Activated CD4-positive, alpha-beta T cell treated with anti-CD3 and anti-CD28 coated beads, Interleukin-2, amount 50 U/mL, for 4 hours (primary cell): ENCODE results near the gene IRX3.

ENCODE experiments used
- DNase-seq, 2 experiments: peaks; one replicate each; pipeline ENCODE4 v3.0.0-alpha.2; 2020

IRX3 gene

DNA sequence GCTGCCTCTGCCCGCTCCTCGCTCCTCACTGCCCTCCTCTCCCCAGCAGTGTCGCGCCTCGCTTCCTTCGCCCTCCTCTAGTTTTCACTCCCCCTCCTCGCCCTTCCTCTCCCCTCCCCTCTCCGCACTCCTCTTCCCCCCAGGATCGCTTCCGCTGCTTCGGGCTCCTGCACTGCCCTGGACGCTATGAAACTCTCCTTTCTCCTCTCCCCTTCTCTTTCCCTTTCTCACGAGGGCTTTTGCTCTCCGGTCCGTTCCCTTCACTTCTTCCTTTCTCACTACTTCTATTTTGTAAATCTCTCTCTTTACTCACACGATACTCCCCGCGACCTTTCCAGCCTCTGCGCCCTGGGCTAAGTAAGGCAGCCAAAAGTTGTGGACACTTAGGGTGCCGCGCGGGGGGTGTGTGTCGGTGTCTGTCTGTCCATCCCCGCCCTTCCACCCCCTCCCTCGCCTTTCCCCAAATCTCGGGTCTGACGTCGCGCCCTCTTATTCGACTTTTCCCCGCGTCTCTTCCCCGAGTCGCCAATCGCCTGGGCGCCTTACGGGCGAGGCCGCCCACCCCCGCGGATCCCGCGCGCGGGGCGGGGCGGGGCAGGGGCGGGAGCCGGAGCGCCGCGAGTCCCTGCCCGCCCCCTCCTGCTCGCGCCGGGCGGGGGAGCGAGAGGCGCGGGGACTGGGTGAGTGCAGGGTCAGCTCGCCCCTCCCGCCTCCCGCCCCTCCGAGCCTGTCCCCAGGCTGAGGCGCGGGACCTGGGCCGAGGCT lies at the start of gene IRX3:
Gene IRX3, minus strand, starts transcription at position 422 of the 765 bp plus-strand sequence. CDS start 737 bp downstream, outside the sequence.
- DNase-seq = no peak

DNA sequence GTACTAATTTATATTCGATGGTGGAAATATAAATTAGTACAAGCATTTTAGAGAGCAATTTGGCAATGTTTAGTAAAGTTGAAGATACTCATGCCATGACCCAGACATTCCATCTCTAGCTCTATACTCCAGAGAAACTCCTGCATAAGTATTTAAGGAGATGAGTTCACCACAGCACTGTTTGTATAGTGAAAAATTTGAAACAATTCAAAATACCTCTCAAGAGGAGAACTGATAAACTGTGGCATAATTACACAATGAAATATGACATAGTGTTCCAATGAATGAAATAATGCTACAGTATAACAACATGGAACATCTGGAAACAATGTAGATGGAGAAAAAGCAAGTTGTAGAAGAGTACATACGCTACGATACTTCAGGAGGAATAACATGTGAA lies 48.6 kb upstream of the IRX3 start:
- no peak for DNase-seq

DNA sequence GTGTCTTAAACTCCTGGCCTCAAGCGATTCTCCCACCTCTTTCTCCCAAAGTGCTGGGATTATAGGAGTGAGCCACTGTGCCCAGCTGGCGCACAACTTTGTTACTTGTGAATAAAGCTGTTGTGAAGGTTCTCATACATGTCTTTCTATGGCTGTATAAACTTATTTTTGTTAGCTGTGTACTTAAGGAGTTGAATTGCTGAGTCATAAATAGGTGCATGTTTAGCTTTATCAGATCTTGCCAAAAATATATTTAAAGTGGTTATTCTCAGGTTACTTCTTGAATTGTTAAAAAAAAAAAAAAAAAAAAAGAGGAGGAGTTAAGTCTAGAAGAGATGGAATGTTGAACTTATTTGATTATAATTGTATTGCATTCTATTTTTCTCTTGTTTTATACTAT lies 47.6 kb upstream of the IRX3 start:
- DNase-seq = no peak

DNA sequence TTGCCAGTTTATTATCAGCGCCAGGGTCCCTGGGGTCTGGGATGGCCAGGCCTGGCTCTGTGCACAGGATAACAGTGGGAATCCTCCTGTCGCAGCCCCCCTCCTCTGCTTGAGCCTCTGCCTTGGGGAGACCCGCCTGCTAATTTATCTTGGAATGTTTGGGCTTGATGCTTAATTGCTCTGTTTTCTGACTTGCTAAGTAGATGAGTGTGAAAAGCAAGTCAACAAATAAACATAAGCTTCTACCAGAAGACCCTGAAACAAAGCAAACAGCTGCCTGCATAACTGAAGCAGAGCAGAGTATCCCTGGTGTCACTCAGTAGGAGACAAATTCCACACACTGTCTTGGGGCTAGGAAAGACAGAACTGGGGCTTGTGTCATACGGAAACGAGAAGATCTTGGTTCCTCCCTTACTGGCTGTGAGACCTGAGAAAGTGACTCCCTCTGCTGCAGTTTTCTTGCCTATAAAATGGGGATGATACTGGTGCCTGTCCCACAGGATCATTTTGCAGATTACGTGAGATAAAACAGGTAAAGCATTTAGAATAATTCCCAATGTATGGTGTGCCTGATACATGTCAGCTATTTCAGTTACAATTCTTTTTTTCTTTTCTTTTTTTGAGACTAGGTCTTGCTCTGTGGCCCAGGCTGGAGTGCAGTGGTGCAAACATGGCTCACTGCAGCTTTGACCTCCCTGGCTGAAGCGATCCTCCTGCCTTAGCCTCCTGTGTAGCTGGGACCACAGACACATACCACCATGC lies 44.8 kb upstream of the IRX3 start:
- no peak for DNase-seq

DNA sequence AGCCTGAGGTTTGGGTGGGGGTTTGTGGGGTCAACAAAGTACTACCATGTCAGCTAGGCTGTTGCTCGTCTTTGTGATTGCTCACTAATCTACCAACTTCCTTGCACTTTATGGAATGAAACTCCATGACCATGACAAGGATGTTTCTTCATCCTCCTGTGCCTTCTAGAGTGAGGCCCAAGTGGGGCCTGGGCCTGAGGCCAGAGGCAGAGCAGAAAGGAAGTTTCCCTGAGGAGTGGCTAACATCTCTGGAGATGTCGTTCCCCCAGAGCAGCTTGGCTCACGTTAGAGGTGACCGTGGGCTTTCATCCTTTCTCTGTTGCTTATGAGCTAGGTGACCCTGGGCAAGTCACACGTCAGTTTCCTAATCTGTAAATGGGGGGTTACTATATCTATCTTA lies 41.0 kb upstream of the IRX3 start:
- no peak for DNase-seq

DNA sequence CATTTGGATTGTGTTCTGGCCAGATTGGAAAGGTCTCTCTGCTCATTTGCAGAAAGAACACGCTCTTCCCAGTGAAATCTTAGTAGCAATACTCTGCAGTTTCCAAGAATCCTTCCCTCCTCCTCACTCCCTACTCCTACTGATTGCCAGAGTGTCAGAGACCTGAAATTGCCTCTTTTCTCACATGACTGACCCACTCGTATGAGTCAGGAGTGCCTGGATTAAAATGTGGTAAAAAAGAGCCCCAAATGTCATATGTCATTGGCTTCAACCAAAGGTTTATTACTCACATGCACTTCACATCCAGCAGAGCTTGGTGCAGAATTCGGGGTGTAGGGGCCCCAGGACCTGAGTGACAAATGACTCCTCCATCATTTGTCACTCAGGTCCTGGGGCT lies 39.7 kb upstream of the IRX3 start:
- DNase-seq = no peak

DNA sequence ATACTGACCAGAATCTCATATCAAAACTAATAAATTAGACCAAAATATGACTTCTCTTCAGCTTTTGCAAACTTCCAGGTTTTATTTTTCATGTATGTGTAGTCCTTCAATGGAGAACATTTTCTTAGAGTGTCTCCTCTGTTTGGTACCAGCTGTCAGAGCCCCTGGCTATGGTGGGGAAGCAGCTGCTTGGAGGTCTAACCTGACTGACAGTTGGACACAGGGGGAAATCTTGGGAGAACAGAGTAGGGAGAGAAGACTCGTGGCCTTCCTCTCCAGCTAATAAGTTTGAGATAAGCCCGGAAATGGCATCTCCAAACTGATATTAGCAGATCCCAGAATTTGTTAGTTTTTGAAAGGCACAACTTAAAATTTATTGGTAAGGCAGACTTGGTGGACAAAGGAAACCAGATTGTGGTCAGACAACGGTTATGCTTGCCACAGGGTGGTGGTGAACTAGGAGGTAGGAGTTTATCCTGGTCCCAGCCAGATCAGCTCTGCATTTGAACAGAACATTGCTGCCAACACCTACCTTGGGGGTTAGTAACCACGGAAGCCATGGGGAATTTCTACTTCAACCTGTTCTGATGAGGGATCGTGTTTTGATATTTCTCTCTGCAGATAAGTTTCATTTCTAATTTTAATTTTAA lies 39.2 kb upstream of the IRX3 start:
- DNase-seq = no peak

DNA sequence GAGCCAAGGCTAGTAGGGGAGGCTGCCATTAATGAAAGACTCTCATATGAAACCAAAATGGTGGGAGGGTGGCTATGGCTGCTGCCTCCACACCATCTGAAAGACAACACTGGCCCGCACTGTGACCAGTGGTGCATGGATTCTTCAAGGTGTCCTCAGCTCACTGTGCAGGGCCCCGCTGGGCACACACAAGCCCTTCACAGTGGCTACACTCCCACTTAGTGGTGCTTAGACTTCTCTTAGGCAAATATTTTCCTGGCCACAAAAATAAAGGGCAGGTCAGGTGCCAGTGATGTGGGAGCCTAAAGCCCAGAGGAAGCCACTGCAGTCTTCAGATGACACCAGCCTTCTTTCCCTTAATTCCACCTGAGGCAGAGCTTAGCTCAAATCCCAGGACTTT lies 38.1 kb upstream of the IRX3 start:
- no peak for DNase-seq

DNA sequence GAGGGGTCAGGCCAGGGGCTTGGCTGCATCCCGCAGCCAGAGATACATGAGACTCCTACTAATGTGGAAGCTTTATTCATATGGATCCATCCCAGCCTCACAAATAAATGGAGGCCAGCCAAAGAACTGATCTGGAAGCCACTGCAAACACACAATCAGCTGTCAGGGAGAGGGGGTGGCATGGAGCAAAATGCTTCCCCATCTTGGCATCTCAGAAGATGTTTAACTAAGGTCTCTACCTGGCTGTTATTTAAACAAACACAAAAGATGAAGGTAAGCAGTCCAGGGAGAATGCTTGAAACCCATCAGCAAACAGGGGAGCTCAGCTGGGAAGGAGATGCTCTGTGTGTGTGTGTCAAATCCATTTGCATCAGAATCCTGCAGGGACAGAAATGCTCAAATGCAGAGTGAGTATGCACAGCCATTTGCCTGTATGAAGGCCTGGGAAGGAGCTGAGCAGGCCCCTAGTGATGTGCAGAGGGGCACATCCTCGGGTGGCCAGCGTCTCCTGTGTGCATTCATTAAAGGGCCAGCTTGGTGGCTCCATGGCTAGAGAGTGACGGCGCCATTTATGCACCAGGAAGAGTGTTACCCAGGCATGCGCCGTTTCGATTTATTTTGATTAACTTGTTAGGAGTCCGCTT lies 34.2 kb upstream of the IRX3 start:
- no peak for DNase-seq

DNA sequence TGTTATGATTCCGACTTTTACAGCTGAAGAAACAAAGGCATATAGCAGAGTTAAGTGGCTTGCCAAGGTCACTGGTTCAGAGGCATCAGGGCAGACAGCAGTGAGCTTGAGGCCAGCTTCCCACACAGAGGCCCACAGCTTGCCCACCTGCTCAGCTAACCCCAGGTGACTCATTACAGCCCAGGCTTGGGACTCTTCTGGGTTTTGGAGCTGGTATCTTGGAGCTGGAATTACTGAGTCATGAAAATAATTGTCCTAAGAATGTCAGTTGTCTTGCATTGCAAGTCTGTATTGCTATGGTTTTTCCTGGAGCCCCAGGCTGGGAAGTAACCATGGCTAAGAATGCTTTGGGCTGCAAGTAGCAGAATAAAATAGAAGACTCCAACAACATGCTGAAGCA lies 32.4 kb upstream of the IRX3 start:
- DNase-seq = no peak

DNA sequence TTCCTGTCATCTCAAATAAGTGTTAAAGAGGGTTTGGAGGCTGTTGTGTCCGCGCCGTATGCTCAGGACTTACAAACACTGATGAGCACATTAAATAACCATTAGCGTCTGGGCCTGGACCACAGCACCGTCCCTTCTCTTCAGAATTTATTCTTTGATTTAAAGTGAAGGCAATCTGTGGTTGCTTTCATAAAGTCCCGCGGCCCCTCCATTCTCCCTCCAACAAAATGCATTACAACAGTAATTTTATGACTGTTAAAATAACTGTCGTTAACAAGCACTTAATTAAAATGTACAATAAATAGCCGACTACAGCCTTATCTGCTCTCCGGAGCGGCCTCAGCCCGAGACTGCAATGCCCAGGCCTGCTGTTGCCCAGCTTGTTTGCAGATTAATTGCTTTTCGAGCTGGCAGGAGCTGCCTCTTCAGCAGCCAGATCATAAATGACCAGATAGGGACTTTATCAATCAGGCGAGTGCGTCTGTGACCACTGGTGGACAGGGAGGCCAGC lies 30.6 kb upstream of the IRX3 start:
- DNase-seq = no peak

DNA sequence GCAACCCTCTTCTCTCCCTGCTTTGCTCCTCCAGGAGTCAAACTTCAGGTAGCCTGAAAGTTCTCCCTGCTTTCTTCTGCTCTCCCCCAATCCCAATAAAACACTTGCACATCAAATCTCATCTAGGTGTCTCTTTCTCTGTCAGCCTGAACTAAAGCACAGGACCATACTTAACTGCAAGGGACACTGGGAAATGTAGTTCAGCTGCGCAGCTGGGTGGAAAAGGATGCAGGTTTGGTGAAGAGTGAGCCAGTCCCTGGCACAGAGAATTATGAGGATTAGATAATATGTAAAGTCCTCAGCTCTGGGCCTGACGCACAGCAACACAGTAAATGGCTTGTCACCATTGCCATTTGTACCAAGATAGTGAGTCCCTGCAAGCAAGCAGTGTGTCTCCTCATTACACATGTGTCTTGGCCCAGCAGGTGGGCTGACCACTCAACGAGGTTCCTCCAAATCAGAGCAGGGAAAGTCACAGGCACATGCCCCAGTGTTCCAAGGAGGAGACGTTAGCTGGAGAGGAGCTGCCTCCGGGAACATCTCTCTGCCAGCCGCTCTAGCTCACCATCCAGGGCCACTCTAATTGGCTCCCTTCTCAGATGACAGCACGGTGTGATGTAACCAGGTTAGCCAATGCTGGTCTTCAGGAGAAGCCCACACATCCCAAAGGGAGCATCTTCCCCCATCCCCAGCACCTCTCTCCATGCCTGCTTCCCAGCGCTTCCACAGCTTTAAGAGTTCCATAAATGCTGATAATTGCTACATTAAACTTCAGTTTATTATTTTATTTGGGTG lies 29.7 kb upstream of the IRX3 start:
- no peak for DNase-seq

DNA sequence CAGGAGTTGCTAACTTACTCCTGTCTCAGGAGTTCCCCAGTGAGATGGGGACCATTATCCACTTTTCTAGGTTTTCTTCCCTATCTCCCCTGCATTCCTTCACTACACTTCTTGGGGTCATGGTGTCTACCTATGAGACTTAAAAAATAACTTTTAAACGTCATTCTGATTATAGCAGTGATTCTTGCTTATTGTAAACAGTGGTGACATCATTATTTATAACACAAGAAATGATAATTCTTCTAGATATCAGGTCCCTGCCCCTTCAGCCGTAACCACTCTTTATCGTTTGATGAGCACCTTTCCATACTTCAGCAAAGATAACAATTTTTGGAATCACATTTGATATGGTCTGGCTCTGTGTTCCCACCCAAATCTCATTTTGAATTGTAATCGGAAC lies 27.2 kb upstream of the IRX3 start:
- no peak for DNase-seq

DNA sequence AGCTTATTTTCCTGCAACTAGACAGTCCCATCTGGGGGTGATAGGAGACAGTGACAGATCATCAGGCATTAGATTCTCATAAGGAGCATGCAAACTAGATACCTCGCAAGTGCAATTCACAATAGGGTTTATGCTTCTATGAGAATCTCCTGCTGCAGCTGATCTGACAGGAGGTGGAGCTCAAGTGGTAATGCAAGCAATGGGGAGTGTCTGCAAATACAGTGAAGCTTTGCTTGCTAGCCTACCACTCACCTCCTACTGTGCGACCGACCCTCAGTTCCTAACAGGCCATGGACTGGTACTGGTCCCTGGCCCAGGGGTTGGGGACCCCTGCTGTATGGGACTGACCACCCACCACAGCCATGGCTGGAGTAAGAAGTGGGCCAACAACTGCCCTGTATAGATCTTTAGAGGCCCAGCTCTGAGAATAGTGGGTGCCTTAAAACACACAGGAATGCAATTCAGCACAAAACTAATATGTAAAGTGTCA lies 26.0 kb upstream of the IRX3 start:
- no peak for DNase-seq

DNA sequence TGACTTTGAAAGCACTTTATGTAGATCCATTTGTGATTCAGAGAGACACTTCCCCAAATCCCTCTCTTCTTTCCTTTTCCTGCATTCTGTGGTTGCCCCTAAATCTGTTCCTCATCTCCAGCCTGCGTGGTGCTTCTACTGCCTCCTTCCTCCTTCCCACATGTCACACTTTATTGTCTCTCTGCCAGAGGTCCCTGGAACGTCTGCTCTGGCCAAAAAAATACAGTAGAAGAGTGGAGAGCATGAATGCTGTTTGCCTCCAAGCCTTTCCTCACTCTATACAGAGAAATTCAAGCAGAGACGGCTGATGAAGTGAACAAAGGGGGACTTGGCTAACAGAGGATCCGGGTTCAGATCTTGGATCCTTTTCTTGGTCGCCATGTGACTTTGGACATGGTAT lies 22.8 kb upstream of the IRX3 start:
- DNase-seq = no peak

DNA sequence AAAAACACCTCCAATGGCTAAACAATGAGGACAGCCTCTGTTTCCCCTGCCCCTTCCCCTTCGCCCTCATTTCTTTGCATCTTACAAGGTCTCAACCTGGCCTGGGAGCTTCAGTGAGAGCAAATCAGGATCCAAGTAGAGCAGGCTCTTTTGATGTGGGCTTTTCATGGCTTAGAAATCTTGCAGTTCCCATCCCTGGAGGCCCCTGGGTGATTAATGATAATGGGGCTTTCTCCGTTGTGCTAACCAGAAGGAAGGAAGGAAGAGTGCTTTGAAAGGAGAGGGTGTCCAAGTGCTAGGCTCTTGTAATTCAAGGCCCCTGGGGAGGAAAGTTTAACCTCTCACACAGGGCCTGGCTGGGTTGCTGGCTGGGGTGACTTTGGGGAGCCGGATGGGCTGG lies 18.5 kb upstream of the IRX3 start:
- no peak for DNase-seq

DNA sequence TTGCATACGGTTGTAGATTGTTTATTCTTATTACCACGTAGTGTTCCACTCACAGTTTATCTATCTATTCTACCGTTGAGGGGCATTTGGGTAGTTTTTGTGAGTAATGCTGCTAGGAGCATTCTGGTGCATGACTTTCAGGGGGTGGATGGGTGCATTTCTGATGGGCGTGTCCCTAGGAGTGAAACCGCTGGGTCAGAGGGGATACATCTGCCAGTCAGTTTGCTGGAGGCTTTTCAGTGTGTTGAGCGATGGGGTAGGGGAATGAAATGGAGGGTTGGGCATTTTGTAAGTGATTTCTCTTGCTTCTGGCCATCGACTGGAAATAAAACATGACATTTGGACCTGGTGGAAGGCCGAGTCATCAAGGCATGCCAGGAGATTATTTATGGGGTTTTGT lies 17.0 kb upstream of the IRX3 start:
- DNase-seq = no peak

DNA sequence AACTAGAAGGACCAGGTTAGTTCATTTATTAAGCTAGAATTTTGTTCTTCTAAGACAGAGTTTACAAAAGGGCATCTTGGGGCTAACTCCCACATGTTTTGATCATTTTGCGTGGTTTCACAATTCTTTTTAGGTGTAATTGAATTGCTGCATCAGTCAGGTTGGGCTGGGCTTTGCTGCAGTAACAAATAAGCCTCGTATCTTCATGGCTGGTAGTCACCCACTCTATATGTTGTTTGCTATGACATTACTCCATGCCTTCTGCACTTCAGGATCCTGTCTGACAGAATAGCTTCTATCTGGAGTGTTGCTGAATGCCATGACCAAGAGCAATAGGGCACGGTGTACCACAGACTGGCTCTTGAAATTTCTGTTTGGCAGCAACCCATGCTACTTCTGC lies 10.6 kb upstream of the IRX3 start:
- no peak for DNase-seq

DNA sequence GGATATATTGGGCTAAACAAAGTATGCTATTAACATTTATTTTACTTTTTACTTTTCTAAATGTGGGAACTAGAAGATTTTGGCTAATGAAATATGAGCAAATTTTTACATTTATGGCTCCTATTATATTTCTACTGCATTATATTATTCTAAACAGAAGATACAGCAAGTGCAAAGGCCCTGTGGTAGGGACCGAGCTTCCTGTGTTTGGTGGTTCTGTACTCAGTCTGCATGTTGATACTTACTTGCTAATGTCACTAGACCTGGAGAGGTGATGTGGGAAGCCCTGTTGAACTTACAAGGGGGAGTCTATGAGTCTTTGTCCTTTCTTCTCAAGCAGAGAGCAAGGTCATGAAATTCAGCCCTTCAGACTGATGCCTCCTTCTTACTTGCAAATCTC lies 10.0 kb upstream of the IRX3 start:
- no peak for DNase-seq

DNA sequence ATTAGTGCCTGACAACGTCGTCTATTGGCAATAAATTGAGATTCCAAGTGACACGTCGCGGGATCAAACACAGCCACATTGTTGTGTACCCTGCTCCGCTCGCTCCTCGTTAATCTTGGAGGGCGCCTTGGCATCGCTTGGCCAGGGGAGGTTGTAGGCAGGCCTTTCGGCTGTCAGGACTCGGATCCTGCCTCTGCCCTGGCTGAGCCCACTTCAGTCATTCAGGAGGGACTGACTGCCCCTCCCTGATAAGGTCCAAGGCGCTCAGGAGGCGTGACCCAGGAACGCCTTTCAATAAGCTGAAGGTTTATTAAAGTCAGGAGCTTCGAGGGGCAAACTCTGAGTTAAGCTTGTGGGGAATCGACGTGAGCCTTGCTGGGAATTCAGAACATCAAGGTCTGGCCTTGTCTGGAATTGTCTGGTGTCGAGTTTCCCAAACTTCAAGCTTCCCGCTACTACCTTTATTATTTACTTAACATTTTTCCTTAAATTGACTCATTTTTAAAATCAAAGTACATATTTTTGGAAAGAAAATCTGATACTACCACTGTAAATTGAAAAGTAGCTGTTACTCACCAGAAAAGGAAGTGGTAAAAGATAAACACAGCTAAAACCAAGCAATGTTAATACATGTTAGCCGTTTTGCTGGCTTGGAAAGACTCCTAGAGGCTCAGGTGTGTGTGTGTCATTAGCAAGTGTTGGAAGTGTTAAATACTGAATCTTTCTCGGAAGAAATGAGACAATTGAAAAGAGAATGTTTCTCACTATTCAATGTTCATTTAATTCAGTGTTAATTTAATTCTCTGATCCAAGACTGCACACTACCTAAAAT lies 5.3 kb upstream of the IRX3 start:
- DNase-seq = no peak
